HG03378 (cell line): Measurements from ENCODE around the gene GZMM.

Experiments used
- ATAC-seq: cut with Tn5 transposase; IDR thresholded peaks from one replicate; pipeline ENCODE4 v1.9.1; 2021; ENCODE audit warnings: mild to moderate bottlenecking, moderate library complexity; ENCODE audit not compliant: unreplicated experiment

GZMM gene

DNA sequence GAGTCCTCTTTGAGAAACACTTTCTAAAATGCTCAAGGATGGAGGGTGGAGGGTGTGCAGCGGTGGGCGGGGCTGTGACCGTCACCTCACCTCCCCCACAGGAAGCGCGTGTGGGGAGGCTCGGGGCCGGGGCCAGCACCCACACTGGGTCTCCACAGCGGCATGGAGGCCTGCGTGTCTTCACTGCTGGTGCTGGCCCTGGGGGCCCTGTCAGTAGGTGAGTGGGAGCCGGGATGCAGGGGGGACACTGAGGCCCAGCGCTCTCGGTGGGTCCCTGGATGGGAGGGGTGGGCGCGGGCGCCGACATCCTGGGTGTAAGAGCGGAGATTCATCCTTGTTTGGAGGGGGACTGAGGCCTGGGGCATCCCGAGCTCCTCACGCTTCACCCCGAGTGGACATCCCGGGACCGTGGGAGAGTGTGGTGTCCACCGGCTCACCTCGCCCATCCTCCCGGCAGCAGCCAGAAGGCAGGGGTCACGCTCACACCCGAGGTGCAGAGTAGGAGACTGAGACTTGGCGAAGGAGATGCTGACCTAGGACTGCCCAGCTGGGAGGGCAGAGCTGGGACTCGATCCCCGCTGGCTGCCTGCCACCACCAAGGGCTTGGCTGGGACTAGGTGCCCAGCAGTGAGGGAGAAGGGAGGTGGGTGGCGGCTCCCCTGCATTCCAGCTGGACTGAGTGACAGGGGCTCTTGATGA, at the start of gene GZMM:
GZMM (plus strand) TSS at position 144 of the 699 bp plus-strand sequence; CDS start at position 163, 19 bp downstream.
- ATAC-seq, result no peak

DNA sequence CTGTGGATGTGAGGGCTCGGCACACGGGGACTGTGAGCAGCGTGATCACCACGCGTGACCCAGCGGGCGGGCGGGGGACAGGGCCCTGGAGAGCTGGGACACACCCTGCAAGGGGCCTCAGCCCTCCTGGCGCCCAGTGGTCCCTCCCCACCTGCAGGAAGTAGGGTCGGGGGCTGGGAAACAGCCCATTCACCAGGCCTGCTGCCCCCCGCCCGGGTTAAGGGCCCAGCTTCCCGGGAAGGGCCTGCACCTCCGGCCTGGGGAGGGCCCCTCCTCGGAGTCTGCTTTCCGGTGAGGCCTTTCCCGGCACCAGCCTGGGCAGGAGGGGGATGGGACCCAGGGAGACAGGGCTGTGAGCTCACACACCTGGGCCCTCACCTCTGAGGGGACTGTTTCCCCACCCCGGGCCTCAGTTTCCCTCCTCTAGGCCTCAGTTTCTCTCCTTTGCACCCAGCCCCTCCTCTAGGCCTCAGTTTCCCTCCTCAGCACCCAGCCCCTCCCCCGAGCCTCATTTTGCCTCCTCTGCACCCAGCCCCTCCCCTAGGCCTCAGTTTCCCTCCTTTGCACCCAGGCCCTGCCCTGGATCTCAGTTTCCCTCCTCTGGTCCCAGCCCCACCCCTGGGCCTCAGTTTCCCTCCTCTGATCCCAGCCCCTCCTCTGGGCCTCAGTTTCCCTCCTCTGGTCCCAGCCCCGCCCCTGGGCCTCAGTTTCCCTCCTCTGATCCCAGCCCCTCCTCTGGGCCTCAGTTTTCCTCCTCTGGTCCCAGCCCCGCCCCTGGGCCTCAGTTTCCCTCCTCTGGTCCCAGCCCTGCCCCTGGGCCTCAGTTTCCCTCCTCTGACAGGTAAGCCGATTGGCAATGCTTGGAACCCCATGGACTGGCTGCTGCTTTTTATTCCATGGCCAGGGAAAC, 49.4 kb upstream of the GZMM start:
- no peak for ATAC-seq

DNA sequence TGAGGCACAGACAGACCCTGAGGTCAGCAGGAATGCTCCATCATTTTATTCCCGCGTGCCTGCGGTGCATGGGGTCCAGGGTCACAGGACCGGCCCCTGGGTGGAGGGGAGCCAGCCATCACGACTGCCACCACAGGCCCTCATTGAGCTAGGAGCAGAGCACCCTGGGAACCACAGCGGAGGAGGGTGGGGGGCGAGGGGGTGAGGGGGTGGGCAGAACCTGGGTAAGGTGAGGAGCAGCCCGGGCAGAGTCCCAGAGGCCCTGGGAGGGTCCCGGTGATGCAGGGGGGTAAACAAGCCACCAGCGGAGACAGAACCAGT, 48.8 kb upstream of the GZMM start:
- ATAC-seq, result no peak

DNA sequence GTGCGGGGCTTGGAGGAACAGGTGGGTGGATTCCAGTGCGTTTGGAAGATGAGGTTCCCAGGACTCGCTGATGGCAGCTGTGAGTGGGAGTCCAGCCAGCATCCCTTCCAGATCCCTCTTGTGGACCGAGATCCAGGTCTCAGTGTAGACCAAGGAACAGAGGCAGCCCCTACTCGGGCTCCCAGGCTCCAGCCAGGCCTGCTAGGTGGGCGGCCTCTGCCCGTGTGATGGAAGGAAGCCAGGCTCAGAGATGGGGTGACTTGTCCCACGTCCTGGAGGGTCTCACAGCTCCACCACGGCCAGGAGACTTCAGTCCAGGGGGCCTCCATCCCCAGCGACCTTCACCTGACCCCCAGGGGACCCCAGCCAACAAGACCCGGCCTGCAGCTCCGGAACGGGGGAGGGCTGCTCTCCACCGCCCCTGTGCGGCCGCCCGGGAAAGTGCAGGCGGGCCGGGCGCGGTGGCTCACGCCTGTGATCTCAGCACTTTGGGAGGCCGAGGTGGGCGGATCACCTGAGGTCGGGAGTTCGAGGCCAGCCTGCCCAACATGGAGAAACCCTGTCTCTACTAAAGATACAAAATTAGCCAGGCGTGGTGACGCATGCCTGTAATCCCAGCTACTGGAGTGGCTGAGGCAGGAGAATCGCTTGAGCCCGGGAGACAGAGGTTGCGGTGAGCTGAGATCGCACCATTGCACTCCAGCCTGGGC, 48.3 kb upstream of the GZMM start:
- ATAC-seq, result no peak

DNA sequence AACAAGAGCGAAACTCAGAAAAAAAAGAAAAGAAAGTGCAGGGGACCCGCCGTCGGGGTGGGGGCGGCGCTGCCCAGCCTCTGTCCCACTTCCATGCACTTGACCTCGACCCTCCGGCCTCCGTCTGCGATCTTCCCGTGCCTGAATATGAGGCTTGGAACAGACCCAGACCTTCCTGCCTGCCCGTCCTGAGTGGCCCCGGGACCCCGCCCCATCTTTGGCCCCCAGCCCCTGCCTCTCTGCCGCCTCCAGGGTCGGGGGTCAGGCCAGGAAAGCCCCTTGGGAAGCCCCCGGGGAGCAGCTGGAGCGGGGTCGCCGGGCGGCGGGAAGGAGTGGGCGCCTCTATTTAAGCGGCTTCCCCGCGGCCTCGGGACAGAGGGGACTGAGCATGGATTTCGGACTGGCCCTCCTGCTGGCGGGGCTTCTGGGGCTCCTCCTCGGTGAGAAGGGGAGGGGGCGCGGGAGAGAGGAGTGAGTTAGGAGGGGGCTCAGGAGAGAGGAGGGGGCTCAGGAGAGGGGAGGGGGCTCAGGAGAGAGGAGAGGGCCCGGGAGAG, 47.7 kb upstream of the GZMM start, which contains the start of gene MADCAM1:
MADCAM1 (plus strand) TSS at position 375 of the 554 bp plus-strand sequence; CDS start at position 389, 14 bp downstream.
- ATAC-seq, result no peak

DNA sequence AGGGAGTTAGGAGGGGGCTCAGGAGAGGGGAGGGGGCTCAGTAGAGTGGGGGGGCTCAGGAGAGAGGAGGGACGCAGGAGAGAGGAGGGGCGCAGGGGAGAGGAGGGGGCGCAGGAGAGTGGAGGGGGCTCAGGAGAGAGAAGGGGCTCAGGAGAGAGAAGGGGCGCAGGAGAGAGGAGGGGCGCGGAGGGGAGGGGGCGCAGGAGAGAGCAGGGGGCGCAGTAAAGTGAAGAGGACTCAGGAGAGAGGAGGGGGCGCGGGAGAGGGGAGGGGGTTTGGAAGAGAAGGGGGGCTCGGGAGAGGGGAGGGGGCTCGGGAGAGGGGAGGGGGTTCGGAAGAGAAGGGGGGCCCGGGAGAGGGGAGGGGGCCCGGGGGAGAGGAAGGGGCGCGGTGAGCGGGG, 46.9 kb upstream of the GZMM start:
- no peak for ATAC-seq

DNA sequence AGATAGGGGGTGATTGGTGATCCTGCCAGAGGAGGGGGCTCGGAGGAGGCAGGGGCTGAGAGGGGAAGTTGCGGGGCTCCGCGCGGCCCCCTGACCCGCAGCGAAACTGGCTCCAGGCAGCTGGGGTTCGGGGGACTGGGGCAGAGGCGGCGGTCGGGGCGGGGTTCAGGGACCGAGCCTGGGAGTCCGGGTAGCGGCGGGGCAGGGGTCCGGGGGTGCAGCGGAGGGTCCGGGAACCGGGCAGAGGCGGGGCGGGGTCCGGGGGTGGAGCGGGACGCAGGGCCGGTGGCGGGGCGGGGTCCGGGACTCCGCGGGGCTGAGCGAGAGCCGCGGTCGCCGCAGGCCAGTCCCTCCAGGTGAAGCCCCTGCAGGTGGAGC, 46.4 kb upstream of the GZMM start:
- no peak for ATAC-seq

DNA sequence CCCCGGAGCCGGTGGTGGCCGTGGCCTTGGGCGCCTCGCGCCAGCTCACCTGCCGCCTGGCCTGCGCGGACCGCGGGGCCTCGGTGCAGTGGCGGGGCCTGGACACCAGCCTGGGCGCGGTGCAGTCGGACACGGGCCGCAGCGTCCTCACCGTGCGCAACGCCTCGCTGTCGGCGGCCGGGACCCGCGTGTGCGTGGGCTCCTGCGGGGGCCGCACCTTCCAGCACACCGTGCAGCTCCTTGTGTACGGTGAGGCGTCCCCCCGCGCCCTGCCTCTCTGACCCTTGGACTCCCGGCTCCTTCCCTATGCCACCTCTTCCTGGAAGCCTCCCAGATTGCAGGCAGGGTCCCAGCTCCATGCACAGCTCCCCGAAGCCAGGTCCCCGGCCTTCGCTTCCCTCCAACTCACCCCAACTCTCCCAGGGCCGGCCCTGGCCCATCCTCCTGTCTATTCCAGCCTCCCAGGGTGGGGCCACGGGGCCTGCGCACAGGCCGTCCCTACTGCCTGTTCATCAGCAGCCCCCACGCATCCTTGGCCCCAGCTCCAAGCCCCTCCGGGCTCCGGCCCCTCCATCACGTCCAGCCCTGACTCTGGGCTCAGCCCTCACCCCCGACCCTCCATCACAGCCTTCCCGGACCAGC, 45.9 kb upstream of the GZMM start:
- no peak for ATAC-seq

DNA sequence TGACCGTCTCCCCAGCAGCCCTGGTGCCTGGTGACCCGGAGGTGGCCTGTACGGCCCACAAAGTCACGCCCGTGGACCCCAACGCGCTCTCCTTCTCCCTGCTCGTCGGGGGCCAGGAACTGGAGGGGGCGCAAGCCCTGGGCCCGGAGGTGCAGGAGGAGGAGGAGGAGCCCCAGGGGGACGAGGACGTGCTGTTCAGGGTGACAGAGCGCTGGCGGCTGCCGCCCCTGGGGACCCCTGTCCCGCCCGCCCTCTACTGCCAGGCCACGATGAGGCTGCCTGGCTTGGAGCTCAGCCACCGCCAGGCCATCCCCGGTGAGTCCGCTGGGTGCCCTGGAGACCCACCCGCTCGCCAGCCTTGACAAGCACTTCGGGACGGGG, 45.4 kb upstream of the GZMM start:
- no peak for ATAC-seq

DNA sequence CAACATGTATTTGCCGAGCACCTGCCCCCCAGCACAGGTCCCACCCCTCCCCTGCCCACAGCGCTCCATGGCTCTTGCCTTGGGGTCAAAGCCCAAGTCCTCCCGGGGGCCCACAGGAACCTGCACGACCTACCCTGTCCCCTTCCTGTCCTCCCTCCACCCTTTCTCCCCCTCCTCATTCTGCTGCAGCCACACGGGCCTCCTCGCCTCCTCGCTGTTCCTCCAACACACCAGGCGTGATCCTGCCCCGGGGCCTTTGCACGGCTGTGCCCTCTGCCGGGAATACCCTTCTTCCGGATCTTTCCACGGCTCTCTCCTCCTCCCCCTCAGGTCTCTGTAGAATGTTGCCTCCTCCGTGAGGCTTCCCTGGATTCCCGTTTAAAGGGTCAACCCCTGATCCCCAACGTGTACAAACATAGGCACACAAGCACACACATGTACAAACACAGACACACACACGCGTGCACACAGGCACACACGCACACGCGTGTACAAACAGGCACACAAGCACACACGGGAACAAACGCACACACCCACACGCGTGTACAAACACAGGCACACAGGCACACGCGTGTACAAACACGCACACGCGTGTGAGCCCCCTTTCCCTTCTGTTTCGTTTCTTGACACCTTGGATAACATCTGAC, 44.8 kb upstream of the GZMM start:
- ATAC-seq, result no peak

DNA sequence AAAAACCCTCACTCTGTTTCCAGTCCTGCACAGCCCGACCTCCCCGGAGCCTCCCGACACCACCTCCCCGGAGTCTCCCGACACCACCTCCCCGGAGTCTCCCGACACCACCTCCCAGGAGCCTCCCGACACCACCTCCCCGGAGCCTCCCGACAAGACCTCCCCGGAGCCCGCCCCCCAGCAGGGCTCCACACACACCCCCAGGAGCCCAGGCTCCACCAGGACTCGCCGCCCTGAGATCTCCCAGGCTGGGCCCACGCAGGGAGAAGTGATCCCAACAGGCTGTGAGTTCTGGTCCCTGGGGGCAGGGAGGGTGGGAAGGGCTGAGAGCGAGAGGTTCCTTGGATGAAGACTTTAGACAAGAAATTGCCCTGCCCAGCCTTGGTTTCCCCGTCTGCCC, 42.2 kb upstream of the GZMM start:
- ATAC-seq, result no peak

DNA sequence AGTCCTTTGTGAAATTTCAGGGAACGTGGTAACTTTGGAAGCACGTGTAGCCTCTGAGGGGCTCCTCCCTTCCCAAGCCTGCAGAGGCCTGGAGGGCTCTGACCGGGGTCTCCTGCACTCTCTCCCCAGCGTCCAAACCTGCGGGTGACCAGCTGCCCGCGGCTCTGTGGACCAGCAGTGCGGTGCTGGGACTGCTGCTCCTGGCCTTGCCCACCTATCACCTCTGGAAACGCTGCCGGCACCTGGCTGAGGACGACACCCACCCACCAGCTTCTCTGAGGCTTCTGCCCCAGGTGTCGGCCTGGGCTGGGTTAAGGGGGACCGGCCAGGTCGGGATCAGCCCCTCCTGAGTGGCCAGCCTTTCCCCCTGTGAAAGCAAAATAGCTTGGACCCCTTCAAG, 39.2 kb upstream of the GZMM start:
- no peak for ATAC-seq

DNA sequence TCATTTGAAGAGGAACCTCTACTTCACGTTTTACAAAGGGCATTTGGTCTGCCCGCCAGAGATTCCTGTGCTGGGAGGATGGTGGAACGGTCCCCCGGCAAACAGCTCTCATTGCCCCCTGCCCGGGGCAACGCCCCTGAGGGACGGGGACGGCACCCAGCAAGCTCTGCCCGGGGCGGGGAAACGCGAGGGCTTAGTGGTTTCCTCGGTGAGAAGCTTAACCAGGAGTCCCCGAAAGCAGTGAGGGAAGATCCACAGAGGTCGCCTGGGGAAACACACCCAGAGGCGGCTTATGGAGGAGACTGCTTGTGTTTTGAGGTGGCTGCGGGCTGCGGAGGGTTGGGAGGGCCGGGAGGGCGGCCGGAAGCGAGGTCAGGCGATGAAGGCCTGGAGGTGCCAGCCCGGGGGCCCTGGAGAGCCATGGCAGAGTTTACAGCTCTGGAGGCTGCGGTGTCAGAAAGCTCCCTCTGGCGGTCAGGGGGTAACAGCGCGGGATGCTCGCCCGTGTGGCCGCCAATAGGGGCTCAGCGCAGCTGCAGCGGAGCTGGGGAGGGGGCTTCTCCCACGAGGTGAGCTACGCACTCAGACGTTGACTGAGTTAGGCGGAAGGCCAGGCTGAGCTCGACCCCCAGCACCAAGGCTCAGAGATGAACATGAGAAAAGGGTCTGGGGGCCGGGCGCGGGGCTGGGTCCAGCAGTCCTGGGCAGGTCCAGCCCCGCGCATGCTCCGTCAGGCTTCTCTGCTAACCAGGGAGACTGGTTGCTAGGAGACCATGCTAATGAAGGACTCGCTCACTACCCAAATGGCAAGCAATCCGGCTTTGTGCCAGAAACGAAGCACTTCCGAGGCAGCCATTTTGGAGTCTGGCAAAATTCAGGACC, 37.2 kb upstream of the GZMM start:
- ATAC-seq, result peak; percentile 62

DNA sequence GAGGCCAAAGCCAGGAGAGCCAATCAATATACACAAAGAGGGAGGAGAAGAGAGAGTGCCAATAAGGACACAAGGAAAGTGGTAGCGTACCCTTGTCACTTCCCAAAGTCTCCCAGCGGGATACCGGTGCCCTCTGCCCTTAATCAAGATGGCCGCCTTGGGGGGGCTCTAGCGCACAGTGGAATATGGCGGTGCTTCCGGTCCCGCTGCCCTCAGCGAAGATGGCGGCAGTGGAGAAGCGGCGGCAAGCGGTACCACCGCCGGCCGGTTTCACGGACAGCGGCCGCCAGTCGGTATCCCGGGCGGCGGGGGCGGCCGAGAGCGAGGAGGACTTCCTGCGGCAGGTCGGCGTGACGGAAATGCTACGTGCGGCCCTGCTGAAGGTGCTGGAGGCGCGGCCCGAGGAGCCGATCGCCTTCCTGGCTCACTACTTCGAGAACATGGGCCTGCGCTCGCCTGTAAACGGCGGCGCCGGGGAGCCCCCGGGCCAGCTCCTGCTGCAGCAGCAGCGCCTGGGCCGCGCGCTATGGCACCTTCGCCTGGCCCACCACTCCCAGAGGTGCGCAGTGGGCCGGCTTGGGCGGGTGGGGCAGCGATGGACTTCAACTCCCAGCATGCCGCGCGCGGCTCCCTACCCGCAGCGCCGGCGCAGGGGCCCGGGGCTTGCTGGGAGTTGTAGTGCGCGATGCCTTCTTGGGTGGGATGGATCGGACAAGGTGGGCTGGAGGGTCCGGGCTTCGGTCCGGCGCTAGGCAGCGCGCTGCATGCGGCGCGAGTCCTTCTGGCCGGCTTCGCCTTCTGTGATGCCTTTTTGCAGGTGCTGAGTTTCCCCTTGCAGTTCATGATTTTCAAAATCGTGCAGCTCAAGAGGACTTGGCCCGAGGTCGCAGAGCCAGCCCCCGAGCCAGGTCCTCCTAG, 36.3 kb upstream of the GZMM start, which contains the start of gene TPGS1:
TPGS1 (plus strand) TSS at position 212 of the 918 bp plus-strand sequence; CDS start at position 222, 10 bp downstream.
- ATAC-seq, result peak; percentile 58

DNA sequence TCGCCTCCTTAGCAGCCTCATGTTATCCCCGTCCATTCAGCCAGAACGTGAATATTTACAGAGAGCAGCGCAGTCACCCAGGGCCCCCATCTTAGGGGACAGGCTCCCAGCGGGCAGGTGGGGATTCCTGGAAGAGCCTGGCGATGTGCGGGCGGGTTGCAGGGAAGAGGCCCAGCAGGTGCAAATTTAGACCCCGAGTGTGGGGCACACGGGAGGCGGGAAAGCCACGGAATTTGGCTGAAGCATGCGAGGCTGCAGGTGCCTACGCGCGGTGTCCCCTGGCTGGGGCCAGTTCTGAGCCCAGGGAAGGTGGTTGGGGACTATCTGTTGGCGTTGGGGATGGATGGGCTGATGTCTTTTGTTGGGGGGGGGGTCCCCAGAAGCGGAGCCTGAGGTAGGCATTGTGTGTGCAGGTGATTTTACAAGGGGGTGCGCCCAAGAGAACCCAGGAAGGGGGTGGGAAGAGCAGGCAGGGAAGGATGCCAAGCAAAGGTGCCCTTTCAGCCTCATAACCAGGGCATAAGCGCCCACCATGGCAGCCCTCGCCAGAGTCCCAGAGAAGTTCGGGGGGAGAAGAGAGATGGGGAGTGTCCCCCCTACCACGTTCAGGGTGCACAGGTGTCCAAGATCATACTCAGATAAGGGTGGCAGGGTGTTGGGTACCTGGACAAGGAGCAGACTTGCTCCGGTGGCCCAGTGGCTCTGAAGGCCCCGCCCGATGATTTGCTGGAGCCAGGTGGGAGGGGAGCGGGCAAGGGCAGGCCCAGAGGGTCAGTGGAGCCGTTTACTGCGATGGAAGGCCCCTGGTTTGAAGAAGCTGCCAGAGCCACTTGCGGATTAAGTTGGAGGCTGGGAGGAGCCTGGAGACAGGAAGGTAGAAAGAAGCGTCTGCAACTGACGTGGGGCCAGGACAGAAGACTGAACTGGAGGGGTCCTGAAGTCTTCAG, 35.4 kb upstream of the GZMM start:
- ATAC-seq, result no peak

DNA sequence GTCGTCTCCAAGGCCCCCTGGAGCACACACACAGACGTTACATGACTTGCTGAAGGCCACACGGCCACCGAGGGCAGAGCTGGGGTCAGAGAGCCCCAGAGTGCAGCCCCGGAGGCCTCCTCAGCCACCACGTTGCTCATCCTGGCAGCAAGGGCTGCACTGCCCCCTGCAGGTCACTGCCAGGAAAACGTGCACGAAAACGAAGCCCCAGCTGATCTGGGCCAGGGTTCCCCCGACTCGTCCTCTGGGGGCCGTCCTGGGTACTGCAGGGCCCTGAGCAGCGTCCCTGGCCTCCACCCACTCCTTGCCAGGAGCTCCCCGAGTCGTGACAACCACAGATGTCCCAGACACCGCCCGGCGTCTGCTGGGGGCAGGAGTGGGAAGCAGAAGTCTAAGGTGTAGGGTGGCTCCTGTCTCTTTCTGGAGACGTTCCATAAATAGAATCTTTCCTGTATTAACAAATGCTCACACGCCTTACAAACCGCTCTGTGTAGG, 33.2 kb upstream of the GZMM start:
- no peak for ATAC-seq
